MM.1S (cell line): ENCODE measurements around the gene TMEM248.
"Not testable (repeated sequence)": the region's sequence is repeated elsewhere in the genome, so short reads cannot be mapped to it uniquely, and the experiment has no call there.

ENCODE experiments used
- DNase-seq: peaks from one replicate; pipeline ENCODE4 v3.0.0-alpha.2; 2015
- H2AFZ ChIP-seq: fragments of 300-600 bp; sonication (generic); 2 replicates; pipeline ENCODE4 v1.6.0; 2016; ENCODE audit warnings: antibody characterized with exemption, low read length
- H3F3A ChIP-seq: fragments of 300-600 bp; sonication (generic); 2 replicates; pipeline ENCODE4 v1.6.1; 2016; ENCODE audit warnings: mild to moderate bottlenecking, antibody characterized with exemption, low read length, moderate library complexity, mixed read lengths; ENCODE audit not compliant: insufficient read depth
- H3K27ac ChIP-seq: fragments of 300-600 bp; sonication (generic); 2 replicates; pipeline ENCODE4 v1.5.1; 2016; ENCODE audit warnings: mild to moderate bottlenecking, low read length
- H3K27me3 ChIP-seq: fragments of 300-600 bp; sonication (generic); replicated peaks from 2 replicates; pipeline ENCODE4 v1.6.0; 2016; ENCODE audit warnings: low read length; ENCODE audit not compliant: insufficient read depth
- H3K36me3 ChIP-seq: fragments of 300-600 bp; sonication (generic); replicated peaks from 2 replicates; pipeline ENCODE4 v1.6.1; 2016; ENCODE audit warnings: mild to moderate bottlenecking, low read length, mixed read lengths; ENCODE audit not compliant: insufficient read depth
- H3K4me1 ChIP-seq: fragments of 300-600 bp; sonication (generic); 2 replicates; pipeline ENCODE4 v1.6.1; 2016; ENCODE audit warnings: low read length, mixed read lengths
- H3K4me2 ChIP-seq: fragments of 300-600 bp; sonication (generic); 2 replicates; pipeline ENCODE4 v1.6.0; 2016; ENCODE audit warnings: low read depth, low read length
- H3K4me3 ChIP-seq: fragments of 300-600 bp; sonication (generic); 2 replicates; pipeline ENCODE4 v1.5.1; 2016; ENCODE audit warnings: low read length, mixed read lengths
- H3K79me2 ChIP-seq: fragments of 300-600 bp; sonication (generic); 2 replicates; pipeline ENCODE4 v1.6.1; 2016; ENCODE audit warnings: mixed run types, low read length, mixed read lengths
- H3K9ac ChIP-seq: fragments of 300-600 bp; sonication (generic); 2 replicates; pipeline ENCODE4 v1.6.1; 2016; ENCODE audit warnings: low read length, mixed read lengths
- H3K9me2 ChIP-seq: fragments of 300-600 bp; sonication (generic); replicated peaks from 2 replicates; pipeline ENCODE4 v1.6.1; 2016; ENCODE audit warnings: mild to moderate bottlenecking, low read length, mixed read lengths; ENCODE audit not compliant: insufficient read depth
- H3K9me3 ChIP-seq: fragments of 300-600 bp; sonication (generic); replicated peaks from 2 replicates; pipeline ENCODE4 v1.6.1; 2016; ENCODE audit warnings: mild to moderate bottlenecking, low read length, mixed read lengths; ENCODE audit not compliant: insufficient read depth
- H4K20me1 ChIP-seq: fragments of 300-600 bp; sonication (generic); 2 replicates; pipeline ENCODE4 v1.6.1; 2016; ENCODE audit warnings: mild to moderate bottlenecking, low read length, moderate library complexity, mixed read lengths; ENCODE audit not compliant: insufficient read depth
- CTCF ChIP-seq: fragments of 300-600 bp; sonication (generic); IDR thresholded peaks from 2 replicates; pipeline ENCODE4 v1.5.1; 2016; ENCODE audit warnings: antibody characterized with exemption, low read length, mixed read lengths

The TMEM248 gene

DNA sequence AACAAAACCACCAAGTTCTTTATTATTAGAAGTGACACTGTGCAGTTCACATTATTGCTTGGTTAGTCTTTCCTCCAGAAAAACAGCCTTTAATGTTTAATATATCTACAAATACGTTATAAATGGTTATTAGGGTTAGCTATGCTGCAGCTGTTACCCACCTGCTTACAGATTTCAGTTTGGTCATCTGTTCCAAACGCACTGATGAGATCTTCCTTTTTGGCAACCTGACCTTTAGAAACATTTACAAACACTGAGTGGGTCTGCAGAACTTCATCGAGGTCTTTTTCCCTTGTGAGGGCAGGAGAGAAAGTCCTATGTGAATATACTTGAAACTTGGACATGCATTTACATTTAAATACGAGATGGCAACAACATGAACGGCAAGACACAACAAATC, 73.0 kb downstream of the TMEM248 start:
- H3K4me3 ChIP-seq: peak overlapping the region; percentile 83

GRCh38 chr7:66994691-66995049, 73.6 kb downstream of the TMEM248 start:
- Histone ChIP-seq H3K79me2 (peaks cover 41% of the 10 kb centered on the region), H3K4me2 (peak overlapping the region; percentile 45; the same call in 1 of the 2 replicates), H3K9ac (peak overlapping the region; percentile 94), H2AFZ (peak overlapping the region; percentile 51; the same call in 1 of the 2 replicates), H3K27ac (peak overlapping the region; percentile 92; the same call in 1 of the 2 replicates), H3K4me3 (peak overlapping the region; percentile 83)
- H3K4me1 ChIP-seq, H3K36me3 ChIP-seq, H3K9me3 ChIP-seq, H3F3A ChIP-seq, H3K9me2 ChIP-seq, H3K27me3 ChIP-seq, H4K20me1 ChIP-seq: not testable (repeated sequence)
- DNase-seq: peak; percentile 63
- peak; percentile 47 for TF ChIP-seq CTCF

More for the DNA sequence above, 73.0 kb downstream of the TMEM248 start:
- H3K9me3 ChIP-seq, H3K27me3 ChIP-seq, H4K20me1 ChIP-seq, H3K9me2 ChIP-seq, H3K27ac ChIP-seq, H3K4me1 ChIP-seq, H2AFZ ChIP-seq, DNase-seq, H3K36me3 ChIP-seq, H3F3A ChIP-seq: not testable (repeated sequence)
- H3K79me2 ChIP-seq: peaks cover 41% of the 10 kb centered on the region
- H3K9ac ChIP-seq: peak overlapping the region; percentile 94; the same call in 1 of the 2 replicates
- H3K4me2 ChIP-seq: peak overlapping the region; percentile 45; the same call in 1 of the 2 replicates

DNA sequence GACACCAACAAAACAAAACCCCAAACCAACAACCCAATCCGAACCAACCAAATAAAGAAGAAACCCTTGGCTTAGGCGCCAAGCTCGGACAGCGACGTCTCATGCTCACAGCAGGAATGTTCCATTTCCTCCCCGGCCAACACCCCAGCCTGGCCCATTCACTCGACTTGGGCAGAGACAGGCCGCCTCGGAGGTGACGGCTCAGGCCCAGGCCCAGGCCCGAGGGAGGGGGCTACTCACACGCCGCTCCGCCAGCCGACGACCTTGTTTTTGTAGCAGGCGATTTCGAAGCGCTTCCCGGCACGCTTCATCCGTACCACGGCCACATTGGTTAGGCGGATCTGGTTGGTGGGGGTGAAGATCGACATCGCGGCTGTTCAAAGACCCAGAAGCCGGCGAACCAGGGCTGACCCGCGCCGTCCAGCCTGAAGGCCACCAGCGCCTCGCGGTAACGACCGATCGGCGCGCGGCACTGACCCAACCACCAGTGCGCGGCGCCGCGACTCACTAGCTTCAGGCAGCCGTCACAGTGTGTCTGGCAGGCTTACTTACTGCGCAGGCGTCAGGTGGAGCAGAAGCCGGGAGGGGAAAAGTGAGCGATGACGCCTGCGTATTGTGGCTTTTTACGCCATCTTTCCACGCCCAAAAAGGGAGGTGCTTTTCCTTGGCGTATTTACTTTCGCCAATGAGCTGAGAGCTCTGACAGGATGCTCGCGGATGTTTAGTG, 74.2 kb downstream of the TMEM248 start, which contains the start of gene SBDS:
Gene SBDS (minus strand): TSS at position 537 of the 727 bp plus-strand sequence. CDS start 169 bp downstream, at position 368.
- H3K4me3 ChIP-seq: peak within 1 kb of the TSS; percentile 83
- H4K20me1 ChIP-seq, H3K9me2 ChIP-seq, H3K9me3 ChIP-seq, H3K27me3 ChIP-seq, H3K4me1 ChIP-seq, H3F3A ChIP-seq, H3K36me3 ChIP-seq: not testable (repeated sequence)
- H2AFZ ChIP-seq: peak within 1 kb of the TSS; percentile 70
- peak within 1 kb of the TSS; percentile 92 for H3K27ac ChIP-seq
- DNase-seq: peak; percentile 99
- peaks cover 41% of the 10 kb centered on the region for H3K79me2 ChIP-seq
- H3K9ac ChIP-seq: peak within 1 kb of the TSS; percentile 94
- peak within 1 kb of the TSS; percentile 45; the same call in 1 of the 2 replicates for H3K4me2 ChIP-seq

GRCh38 chr7:66996444-66997191, 75.6 kb downstream of the TMEM248 start, which contains the start of gene TYW1:
Gene TYW1 (plus strand): TSS chr7:66996833. CDS start chr7:66996979, 146 bp downstream.
- H3K9me2 ChIP-seq, H3K4me1 ChIP-seq, H3F3A ChIP-seq, H3K27me3 ChIP-seq, H4K20me1 ChIP-seq, H3K9me3 ChIP-seq, H3K36me3 ChIP-seq: not testable (repeated sequence)
- peak within 1 kb of the TSS; percentile 81 for H3K9ac ChIP-seq
- peak within 1 kb of the TSS; percentile 73 for H3K4me2 ChIP-seq
- H3K27ac ChIP-seq: peak within 1 kb of the TSS; percentile 68; the same call in 1 of the 2 replicates
- peak within 1 kb of the TSS; percentile 70 for H2AFZ ChIP-seq
- H3K79me2 ChIP-seq: peaks cover 41% of the 10 kb centered on the region
- peak; percentile 96 for DNase-seq
- peak within 1 kb of the TSS; percentile 78 for H3K4me3 ChIP-seq
